GM23338 (cell line): ENCODE measurements around the gene TEX101. TPM values are rescaled to one million over a fixed set of nuclear protein-coding genes. Genes with fewer than 3 reads are reported as not detected.

Experiments used
- ATAC-seq: fragments of 200-7000 bp; cut with Tn5 transposase; 3 replicates; pipeline ENCODE4 v1.9.1; 2020
- DNase-seq: peaks from one replicate; pipeline ENCODE4 v3.0.0-alpha.2; 2015; ENCODE audit warnings: low spot score
- H2AFZ ChIP-seq: fragments of 200-600 bp; sonication (generic); 2 replicates; pipeline ENCODE4 v1.8.0; 2016; ENCODE audit warnings: antibody characterized with exemption, mild to moderate bottlenecking, moderate library complexity
- H3F3A ChIP-seq: fragments of 200-600 bp; sonication (generic); replicated peaks from 2 replicates; pipeline ENCODE4 v1.8.0; 2017; ENCODE audit warnings: antibody characterized with exemption, mixed run types, low read depth
- H3K27ac ChIP-seq: fragments of 200-600 bp; sonication (generic); 2 replicates; pipeline ENCODE4 v1.6.1; 2016; ENCODE audit warnings: low read depth
- H3K27me3 ChIP-seq: fragments of 200-600 bp; sonication (generic); 2 replicates; pipeline ENCODE4 v1.8.0; 2016; ENCODE audit warnings: mild to moderate bottlenecking, mixed run types, moderate library complexity; ENCODE audit not compliant: insufficient read depth
- H3K36me3 ChIP-seq: fragments of 200-600 bp; sonication (generic); 2 replicates; pipeline ENCODE4 v1.8.0; 2016; ENCODE audit warnings: mild to moderate bottlenecking; ENCODE audit not compliant: insufficient read depth
- H3K4me1 ChIP-seq: fragments of 200-600 bp; sonication (generic); 2 replicates; pipeline ENCODE4 v1.8.0; 2016; ENCODE audit warnings: mild to moderate bottlenecking, moderate library complexity; ENCODE audit not compliant: insufficient read depth
- H3K4me2 ChIP-seq: fragments of 200-600 bp; sonication (generic); 2 replicates; pipeline ENCODE4 v1.7.1; 2017; ENCODE audit warnings: mixed run types
- H3K4me3 ChIP-seq: fragments of 200-600 bp; sonication (generic); 2 replicates; pipeline ENCODE4 v1.6.1; 2016; ENCODE audit warnings: mixed run types
- H3K79me2 ChIP-seq: fragments of 200-600 bp; sonication (generic); replicated peaks from 2 replicates; pipeline ENCODE4 v1.8.0; 2017; ENCODE audit warnings: mild to moderate bottlenecking; ENCODE audit not compliant: insufficient read depth
- H3K9me2 ChIP-seq: fragments of 200-600 bp; sonication (generic); 2 replicates; pipeline ENCODE4 v1.8.0; 2017; ENCODE audit not compliant: insufficient read depth
- H4K20me1 ChIP-seq: fragments of 200-600 bp; sonication (generic); replicated peaks from 2 replicates; pipeline ENCODE4 v1.8.0; 2017; ENCODE audit warnings: mild to moderate bottlenecking; ENCODE audit not compliant: insufficient read depth
- H3K27ac Mint-ChIP-seq: 2 replicates; pipeline ENCODE4 v1.8.0; 2020; ENCODE audit warnings: inconsistent platforms, mild to moderate bottlenecking, moderate library complexity, mixed read lengths
- H3K27me3 Mint-ChIP-seq: 3 replicates; pipeline ENCODE4 v1.8.0; 2022; ENCODE audit warnings: low read depth, mild to moderate bottlenecking, moderate library complexity, mixed read lengths, inconsistent platforms; ENCODE audit not compliant: insufficient read depth, poor library complexity
- H3K36me3 Mint-ChIP-seq: 3 replicates; pipeline ENCODE4 v1.8.0; 2021; ENCODE audit warnings: low read depth, mild to moderate bottlenecking, inconsistent platforms, moderate library complexity, mixed read lengths
- H3K4me1 Mint-ChIP-seq: 3 replicates; pipeline ENCODE4 v1.8.0; 2020; ENCODE audit warnings: mild to moderate bottlenecking, inconsistent platforms, mixed read lengths
- H3K4me3 Mint-ChIP-seq: 3 replicates; pipeline ENCODE4 v1.8.0; 2021; ENCODE audit warnings: moderate library complexity, mild to moderate bottlenecking, inconsistent platforms, mixed read lengths
- H3K9me3 Mint-ChIP-seq: 3 replicates; pipeline ENCODE4 v1.8.0; 2020; ENCODE audit warnings: moderate library complexity, mild to moderate bottlenecking, inconsistent platforms, mixed read lengths
- CREB1 ChIP-seq: fragments of 250-450 bp; sonication (Bioruptor Pico); IDR thresholded peaks from 2 replicates; pipeline ENCODE4 v1.5.0; 2020; ENCODE audit warnings: low read depth, mild to moderate bottlenecking, moderate library complexity
- ETS1 ChIP-seq: IDR thresholded peaks from 2 replicates; pipeline ENCODE4 v1.6.1; 2016; ENCODE audit warnings: antibody characterized with exemption
- EZH2 ChIP-seq: fragments of 200-600 bp; sonication (generic); IDR thresholded peaks from one replicate; pipeline ENCODE4 v1.8.0; 2017; ENCODE audit warnings: antibody characterized with exemption, mild to moderate bottlenecking, low read depth; ENCODE audit not compliant: unreplicated experiment
- EZH2phosphoT487 ChIP-seq: fragments of 200-600 bp; sonication (generic); IDR thresholded peaks from one replicate; pipeline ENCODE4 v1.8.1; 2018; ENCODE audit warnings: antibody characterized with exemption; ENCODE audit not compliant: unreplicated experiment
- JUNB ChIP-seq: IDR thresholded peaks from one replicate; pipeline ENCODE4 v1.6.1; 2016; ENCODE audit warnings: antibody characterized with exemption; ENCODE audit not compliant: unreplicated experiment
- NANOG ChIP-seq: IDR thresholded peaks from 2 replicates; pipeline ENCODE4 v1.6.1; 2016; ENCODE audit warnings: antibody characterized with exemption, borderline replicate concordance
- POLR2AphosphoS5 ChIP-seq: IDR thresholded peaks from 2 replicates; pipeline ENCODE4 v1.6.1; 2016; ENCODE audit warnings: antibody characterized with exemption, low read depth
- STAT1 ChIP-seq: IDR thresholded peaks from one replicate; pipeline ENCODE4 v1.6.1; 2016; ENCODE audit warnings: antibody characterized with exemption; ENCODE audit not compliant: unreplicated experiment
- ZNF114 ChIP-seq: fragments of 250-450 bp; sonication (Bioruptor Pico); IDR thresholded peaks from 2 replicates; pipeline ENCODE4 v1.5.0; 2020; ENCODE audit warnings: mild to moderate bottlenecking, moderate library complexity
- ZNF331 ChIP-seq: fragments of 250-450 bp; sonication (Bioruptor Pico); IDR thresholded peaks from 2 replicates; pipeline ENCODE4 v1.5.0; 2020; ENCODE audit warnings: low read depth, mild to moderate bottlenecking, moderate library complexity
- polyA plus RNA-seq: library from polyadenylated mRNA; unstranded; fragments of >200 nt; fragmentation: Nextera tagmentation; extraction: Ambion mirVana; gene quantifications from 2 replicates; pipeline ENCODE4 v1.2.1, GENCODE V29; 2016
- total RNA-seq: library from RNA; depleted of rRNA; stranded (reverse); fragments of >200 nt; shearing (Covaris generic); gene quantifications from 2 replicates; pipeline ENCODE4 v1.2.3, GENCODE V29; 2014
- TF ChIP-seq, protein P1 (sequence below): IDR thresholded peaks from one replicate; pipeline ENCODE4 v1.6.1; 2018; ENCODE audit warnings: antibody characterized with exemption; ENCODE audit not compliant: unreplicated experiment
- TF ChIP-seq, protein P2 (sequence below), 2 experiments: fragments of 200-600 bp in 1 of 2; sonication (generic) in 1 of 2; conservative IDR thresholded peaks; 2 replicates each; pipeline versions ENCODE4 v1.5.1 to v1.6.1; 2016 to 2017; ENCODE audit warnings: antibody characterized with exemption in 2 of 2, low read depth in 2 of 2, mild to moderate bottlenecking in 2 of 2, moderate library complexity in 1 of 2
- TF ChIP-seq, protein P3 (sequence below): fragments of 250-450 bp; sonication (Bioruptor Pico); IDR thresholded peaks from 2 replicates; pipeline ENCODE4 v1.5.0; 2020; ENCODE audit warnings: mild to moderate bottlenecking, moderate library complexity

TEX101 gene
- total and polyA plus RNA-seq, 2 experiments from 2014 or later, result not detected

DNA sequence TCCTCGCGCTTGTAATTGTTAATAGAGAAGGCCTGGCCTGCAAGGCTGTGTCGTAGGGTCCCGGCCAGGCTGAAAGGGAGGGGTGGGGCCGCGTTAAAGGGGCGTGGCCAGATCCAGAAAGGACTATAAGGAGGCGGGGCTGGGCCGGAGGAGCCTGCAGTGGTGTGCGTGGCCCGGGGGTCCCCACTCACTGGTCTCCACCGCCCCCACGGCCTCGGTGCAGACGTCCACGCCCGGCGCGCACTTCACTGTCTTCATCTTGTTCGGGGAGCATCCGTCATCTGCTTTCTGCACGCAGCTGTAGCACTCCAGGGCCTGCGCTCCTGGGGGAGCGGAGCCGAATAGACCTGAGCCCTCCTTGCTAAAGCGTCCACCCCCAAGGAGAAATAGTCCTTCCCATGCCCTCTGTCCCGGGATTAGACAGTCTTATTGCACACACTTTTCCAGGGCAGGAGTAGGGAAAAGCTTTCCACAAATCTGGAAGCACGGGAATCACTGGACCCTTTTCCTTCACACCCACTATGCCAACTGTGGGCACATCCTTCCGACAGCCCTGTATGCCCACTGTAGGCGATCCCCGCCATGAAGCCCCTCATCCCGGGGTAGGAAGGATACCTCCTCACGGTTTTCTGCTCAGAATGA is 49.6 kb downstream of the TEX101 start:
- peak overlapping the region; percentile 96; the same call in 1 of the 2 replicates for H3K27ac Mint-ChIP-seq
- H3K27me3 Mint-ChIP-seq, result peaks cover 14% of the 10 kb centered on the region
- no peaks in the 10 kb centered on the region for H3K9me3 Mint-ChIP-seq

More for the DNA sequence above, 49.6 kb downstream of the TEX101 start:
- Histone ChIP-seq H2AFZ (peak overlapping the region; percentile 98), H3F3A (peaks cover 14% of the 10 kb centered on the region), H3K4me3 (peak overlapping the region; percentile 89), H3K9me2 (no peaks in the 10 kb centered on the region), H4K20me1 (no peaks in the 10 kb centered on the region), H3K79me2 (no peaks in the 10 kb centered on the region), H3K27ac (peak overlapping the region; percentile 74), H3K4me1 (peaks cover 15% of the 10 kb centered on the region), H3K36me3 (no peaks in the 10 kb centered on the region), H3K4me2 (peak overlapping the region; percentile 75), H3K27me3 (peaks cover 26% of the 10 kb centered on the region)
- peak; percentile 63 for ATAC-seq
- no peak for DNase-seq
- Mint-ChIP-seq H3K4me3 (peak overlapping the region; percentile 94), H3K36me3 (no peaks in the 10 kb centered on the region), H3K4me1 (peaks cover 4% of the 10 kb centered on the region)
- TF ChIP-seq, protein P1, sequence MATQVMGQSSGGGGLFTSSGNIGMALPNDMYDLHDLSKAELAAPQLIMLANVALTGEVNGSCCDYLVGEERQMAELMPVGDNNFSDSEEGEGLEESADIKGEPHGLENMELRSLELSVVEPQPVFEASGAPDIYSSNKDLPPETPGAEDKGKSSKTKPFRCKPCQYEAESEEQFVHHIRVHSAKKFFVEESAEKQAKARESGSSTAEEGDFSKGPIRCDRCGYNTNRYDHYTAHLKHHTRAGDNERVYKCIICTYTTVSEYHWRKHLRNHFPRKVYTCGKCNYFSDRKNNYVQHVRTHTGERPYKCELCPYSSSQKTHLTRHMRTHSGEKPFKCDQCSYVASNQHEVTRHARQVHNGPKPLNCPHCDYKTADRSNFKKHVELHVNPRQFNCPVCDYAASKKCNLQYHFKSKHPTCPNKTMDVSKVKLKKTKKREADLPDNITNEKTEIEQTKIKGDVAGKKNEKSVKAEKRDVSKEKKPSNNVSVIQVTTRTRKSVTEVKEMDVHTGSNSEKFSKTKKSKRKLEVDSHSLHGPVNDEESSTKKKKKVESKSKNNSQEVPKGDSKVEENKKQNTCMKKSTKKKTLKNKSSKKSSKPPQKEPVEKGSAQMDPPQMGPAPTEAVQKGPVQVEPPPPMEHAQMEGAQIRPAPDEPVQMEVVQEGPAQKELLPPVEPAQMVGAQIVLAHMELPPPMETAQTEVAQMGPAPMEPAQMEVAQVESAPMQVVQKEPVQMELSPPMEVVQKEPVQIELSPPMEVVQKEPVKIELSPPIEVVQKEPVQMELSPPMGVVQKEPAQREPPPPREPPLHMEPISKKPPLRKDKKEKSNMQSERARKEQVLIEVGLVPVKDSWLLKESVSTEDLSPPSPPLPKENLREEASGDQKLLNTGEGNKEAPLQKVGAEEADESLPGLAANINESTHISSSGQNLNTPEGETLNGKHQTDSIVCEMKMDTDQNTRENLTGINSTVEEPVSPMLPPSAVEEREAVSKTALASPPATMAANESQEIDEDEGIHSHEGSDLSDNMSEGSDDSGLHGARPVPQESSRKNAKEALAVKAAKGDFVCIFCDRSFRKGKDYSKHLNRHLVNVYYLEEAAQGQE, result no peak
- TF ChIP-seq, protein P2, sequence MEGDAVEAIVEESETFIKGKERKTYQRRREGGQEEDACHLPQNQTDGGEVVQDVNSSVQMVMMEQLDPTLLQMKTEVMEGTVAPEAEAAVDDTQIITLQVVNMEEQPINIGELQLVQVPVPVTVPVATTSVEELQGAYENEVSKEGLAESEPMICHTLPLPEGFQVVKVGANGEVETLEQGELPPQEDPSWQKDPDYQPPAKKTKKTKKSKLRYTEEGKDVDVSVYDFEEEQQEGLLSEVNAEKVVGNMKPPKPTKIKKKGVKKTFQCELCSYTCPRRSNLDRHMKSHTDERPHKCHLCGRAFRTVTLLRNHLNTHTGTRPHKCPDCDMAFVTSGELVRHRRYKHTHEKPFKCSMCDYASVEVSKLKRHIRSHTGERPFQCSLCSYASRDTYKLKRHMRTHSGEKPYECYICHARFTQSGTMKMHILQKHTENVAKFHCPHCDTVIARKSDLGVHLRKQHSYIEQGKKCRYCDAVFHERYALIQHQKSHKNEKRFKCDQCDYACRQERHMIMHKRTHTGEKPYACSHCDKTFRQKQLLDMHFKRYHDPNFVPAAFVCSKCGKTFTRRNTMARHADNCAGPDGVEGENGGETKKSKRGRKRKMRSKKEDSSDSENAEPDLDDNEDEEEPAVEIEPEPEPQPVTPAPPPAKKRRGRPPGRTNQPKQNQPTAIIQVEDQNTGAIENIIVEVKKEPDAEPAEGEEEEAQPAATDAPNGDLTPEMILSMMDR (conservative IDR thresholded peaks at IDR 0.05; ENCODE audit: low read depth in 2 of 2), result no peak
- TF ChIP-seq JUNB (no peak), EZH2 (no peak), ZNF114 (CRISPR knock-in tag) (no peak), STAT1 (no peak), EZH2phosphoT487 (no peak), CREB1 (CRISPR knock-in tag) (no peak), POLR2AphosphoS5 (no peak), ETS1 (no peak), NANOG (no peak), ZNF331 (CRISPR knock-in tag) (no peak)
- TF ChIP-seq, protein P3, sequence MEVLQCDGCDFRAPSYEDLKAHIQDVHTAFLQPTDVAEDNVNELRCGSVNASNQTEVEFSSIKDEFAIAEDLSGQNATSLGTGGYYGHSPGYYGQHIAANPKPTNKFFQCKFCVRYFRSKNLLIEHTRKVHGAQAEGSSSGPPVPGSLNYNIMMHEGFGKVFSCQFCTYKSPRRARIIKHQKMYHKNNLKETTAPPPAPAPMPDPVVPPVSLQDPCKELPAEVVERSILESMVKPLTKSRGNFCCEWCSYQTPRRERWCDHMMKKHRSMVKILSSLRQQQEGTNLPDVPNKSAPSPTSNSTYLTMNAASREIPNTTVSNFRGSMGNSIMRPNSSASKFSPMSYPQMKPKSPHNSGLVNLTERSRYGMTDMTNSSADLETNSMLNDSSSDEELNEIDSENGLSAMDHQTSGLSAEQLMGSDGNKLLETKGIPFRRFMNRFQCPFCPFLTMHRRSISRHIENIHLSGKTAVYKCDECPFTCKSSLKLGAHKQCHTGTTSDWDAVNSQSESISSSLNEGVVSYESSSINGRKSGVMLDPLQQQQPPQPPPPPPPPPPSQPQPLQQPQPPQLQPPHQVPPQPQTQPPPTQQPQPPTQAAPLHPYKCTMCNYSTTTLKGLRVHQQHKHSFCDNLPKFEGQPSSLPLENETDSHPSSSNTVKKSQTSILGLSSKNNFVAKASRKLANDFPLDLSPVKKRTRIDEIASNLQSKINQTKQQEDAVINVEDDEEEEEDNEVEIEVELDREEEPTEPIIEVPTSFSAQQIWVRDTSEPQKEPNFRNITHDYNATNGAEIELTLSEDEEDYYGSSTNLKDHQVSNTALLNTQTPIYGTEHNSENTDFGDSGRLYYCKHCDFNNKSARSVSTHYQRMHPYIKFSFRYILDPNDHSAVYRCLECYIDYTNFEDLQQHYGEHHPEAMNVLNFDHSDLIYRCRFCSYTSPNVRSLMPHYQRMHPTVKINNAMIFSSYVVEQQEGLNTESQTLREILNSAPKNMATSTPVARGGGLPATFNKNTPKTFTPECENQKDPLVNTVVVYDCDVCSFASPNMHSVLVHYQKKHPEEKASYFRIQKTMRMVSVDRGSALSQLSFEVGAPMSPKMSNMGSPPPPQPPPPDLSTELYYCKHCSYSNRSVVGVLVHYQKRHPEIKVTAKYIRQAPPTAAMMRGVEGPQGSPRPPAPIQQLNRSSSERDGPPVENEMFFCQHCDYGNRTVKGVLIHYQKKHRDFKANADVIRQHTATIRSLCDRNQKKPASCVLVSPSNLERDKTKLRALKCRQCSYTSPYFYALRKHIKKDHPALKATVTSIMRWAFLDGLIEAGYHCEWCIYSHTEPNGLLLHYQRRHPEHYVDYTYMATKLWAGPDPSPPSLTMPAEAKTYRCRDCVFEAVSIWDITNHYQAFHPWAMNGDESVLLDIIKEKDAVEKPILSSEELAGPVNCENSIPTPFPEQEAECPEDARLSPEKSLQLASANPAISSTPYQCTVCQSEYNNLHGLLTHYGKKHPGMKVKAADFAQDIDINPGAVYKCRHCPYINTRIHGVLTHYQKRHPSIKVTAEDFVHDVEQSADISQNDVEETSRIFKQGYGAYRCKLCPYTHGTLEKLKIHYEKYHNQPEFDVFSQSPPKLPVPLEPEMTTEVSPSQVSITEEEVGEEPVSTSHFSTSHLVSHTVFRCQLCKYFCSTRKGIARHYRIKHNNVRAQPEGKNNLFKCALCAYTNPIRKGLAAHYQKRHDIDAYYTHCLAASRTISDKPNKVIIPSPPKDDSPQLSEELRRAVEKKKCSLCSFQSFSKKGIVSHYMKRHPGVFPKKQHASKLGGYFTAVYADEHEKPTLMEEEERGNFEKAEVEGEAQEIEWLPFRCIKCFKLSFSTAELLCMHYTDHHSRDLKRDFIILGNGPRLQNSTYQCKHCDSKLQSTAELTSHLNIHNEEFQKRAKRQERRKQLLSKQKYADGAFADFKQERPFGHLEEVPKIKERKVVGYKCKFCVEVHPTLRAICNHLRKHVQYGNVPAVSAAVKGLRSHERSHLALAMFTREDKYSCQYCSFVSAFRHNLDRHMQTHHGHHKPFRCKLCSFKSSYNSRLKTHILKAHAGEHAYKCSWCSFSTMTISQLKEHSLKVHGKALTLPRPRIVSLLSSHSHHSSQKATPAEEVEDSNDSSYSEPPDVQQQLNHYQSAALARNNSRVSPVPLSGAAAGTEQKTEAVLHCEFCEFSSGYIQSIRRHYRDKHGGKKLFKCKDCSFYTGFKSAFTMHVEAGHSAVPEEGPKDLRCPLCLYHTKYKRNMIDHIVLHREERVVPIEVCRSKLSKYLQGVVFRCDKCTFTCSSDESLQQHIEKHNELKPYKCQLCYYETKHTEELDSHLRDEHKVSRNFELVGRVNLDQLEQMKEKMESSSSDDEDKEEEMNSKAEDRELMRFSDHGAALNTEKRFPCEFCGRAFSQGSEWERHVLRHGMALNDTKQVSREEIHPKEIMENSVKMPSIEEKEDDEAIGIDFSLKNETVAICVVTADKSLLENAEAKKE (CRISPR knock-in tag), result no peak
